GM12892 (cell line): ENCODE data around the gene SDK1.

Source experiments
- POLR2A ChIP-seq: IDR thresholded peaks from 2 replicates; pipeline ENCODE4 v1.6.1; 2011; ENCODE audit warnings: low read depth, low read length, control low read depth
- POLR2AphosphoS5 ChIP-seq: IDR thresholded peaks from 2 replicates; pipeline ENCODE4 v1.6.1; 2011; ENCODE audit warnings: low read depth, low read length, control low read depth
- TAF1 ChIP-seq: IDR thresholded peaks from 2 replicates; pipeline ENCODE4 v1.6.1; 2011; ENCODE audit warnings: low read depth, mild to moderate bottlenecking, control low read depth, low read length, borderline replicate concordance

DNA sequence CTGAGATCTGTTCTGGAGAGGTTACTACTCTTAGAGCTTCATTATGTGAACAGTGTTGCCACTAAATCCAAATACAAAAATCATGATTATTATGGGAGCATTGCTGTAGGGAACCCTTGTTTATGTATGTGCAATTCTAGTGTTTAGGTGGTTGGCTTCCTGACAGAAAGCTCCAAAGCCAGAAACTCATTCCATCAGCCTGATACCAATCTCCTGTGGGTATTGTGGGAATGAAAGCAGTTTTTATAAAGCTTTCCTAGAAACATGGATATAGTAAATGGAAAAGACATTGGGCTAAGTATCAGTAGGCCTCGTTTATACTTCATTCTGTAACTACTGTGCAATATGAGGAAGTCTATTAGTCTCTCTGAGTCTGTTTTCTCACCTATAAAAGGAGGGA, 6.4 kb downstream of the SDK1 start:
- TF ChIP-seq POLR2A (no peak), POLR2AphosphoS5 (no peak), TAF1 (no peak)
